ENCODE measurements around the gene CMTM4. TPM values are rescaled to one million over a fixed set of nuclear protein-coding genes. Genes with fewer than 3 reads are reported as not detected.

Gene CMTM4
- total and polyA plus RNA-seq, 2 of the 4 experiments (the other 2 are of a cell fraction): 9.0 to 14.5 TPM

DNA sequence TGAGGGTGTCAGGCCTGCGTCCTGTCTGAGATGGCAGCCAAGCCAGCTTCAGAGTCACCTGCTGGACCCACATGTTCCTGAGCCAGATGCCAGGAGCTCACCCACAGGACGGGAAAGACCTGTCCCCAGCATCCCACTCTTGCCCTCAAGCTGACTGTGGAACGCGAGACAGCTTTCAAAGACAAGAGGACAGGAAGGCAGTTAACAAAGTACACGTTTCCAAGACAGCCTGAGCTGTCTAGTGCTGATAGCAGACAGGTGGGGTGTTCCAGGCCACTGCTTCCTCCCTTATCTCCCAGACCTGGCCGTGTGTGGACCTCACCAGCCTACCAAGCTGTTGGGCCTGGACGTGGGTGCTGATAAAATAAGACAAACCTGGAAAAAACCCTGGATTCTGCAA lies 78.8 kb downstream of the CMTM4 start:
- Histone ChIP-seq H2AK5ac (ENCODE audit: low read depth, low read length) (peak overlapping the region; percentile 92), H4K5ac (ENCODE audit: low read depth, low read length) (peak overlapping the region; percentile 46; the same call in 1 of the 2 replicates), H3K18ac (ENCODE audit: low read depth, low read length) (peak overlapping the region; percentile 43), H4K8ac (ENCODE audit: low read depth in 2 of 2, low read length in 2 of 2) (peak overlapping the region; percentile 27 to 38; a peak in 3 of 4 replicates), H4K20me1 (ENCODE audit: insufficient read depth, low read length) (peaks cover 9% of the 10 kb centered on the region; the same call in 1 of the 2 replicates), H3K9me1 (ENCODE audit: insufficient read depth, low read length) (peaks cover 27% of the 10 kb centered on the region), H3K4me1 (ENCODE audit: control insufficient read depth, insufficient read depth, low read length) (peaks cover 37% of the 10 kb centered on the region), H3K27ac (ENCODE audit: insufficient read depth, low read length) (0 out of 2 replicates have a peak overlapping the region, but pooled peaks have one; percentile 7), H2BK120ac (ENCODE audit: low read depth, low read length) (peak overlapping the region; percentile 81), H3K56ac (ENCODE audit: extremely low read depth, insufficient read depth, low read length) (no peak overlapping the region), H3K79me1 (ENCODE audit: low read depth in 1 of 2, low read length in 2 of 2) (0 out of 4 replicates have a peak, but pooled peaks cover 0 to 6% of the 10 kb centered on the region in 2 experiments), H2AK9ac (replicated peaks; ENCODE audit: low read depth, low read length, poor library complexity) (no peak overlapping the region), H3K4ac (ENCODE audit: low read depth, low read length) (peak overlapping the region; percentile 90), H4K91ac (ENCODE audit: insufficient read depth, low read depth, low read length) (peak overlapping the region; percentile 89), H2BK15ac (ENCODE audit: low read depth, low read length) (peak overlapping the region; percentile 77; the same call in 2 of the 3 replicates), H3K4me2 (ENCODE audit: low read depth, low read length) (no peak overlapping the region), H3K27me3 (ENCODE audit: control insufficient read depth, insufficient read depth, low read length) (no peaks in the 10 kb centered on the region), H2AFZ (replicated peaks; ENCODE audit: low read length, poor library complexity) (no peak overlapping the region), H2BK20ac (ENCODE audit: low read depth, low read length) (peak overlapping the region; percentile 57), H3K36me3 (ENCODE audit: control insufficient read depth, insufficient read depth, low read length) (peaks cover 17% of the 10 kb centered on the region), H3K14ac (replicated peaks; ENCODE audit: low read depth, low read length) (peak overlapping the region; percentile 66), H3K23ac (ENCODE audit: low read depth, low read length) (0 out of 2 replicates have a peak overlapping the region, but pooled peaks have one; percentile 11), H3K9me3 (ENCODE audit: control insufficient read depth, insufficient read depth, low read length) (no peaks in the 10 kb centered on the region), H3K9ac (ENCODE audit: low read depth, low read length) (no peak overlapping the region), H2BK5ac (ENCODE audit: low read depth, low read length, poor library complexity, severe bottlenecking) (peak overlapping the region; percentile 53), H3K4me3 (ENCODE audit: insufficient read depth, low read depth, low read length) (no peak overlapping the region)
- no TSS peak for BruUV-seq (replicated peaks)
- ATAC-seq (ENCODE audit: low read depth) (no peak), DNase-seq (no peak)
- intact Hi-C loops (cut with micrococcal nuclease) (no loop called here), dilution Hi-C loops (cut with HindIII; ENCODE audit: low sequenced_read_pairs, unreplicated experiment) (no loop called here), in situ Hi-C loops (cut with MboI; ENCODE audit: low sequenced_read_pairs) (no loop called here)
- TF ChIP-seq, protein P1, sequence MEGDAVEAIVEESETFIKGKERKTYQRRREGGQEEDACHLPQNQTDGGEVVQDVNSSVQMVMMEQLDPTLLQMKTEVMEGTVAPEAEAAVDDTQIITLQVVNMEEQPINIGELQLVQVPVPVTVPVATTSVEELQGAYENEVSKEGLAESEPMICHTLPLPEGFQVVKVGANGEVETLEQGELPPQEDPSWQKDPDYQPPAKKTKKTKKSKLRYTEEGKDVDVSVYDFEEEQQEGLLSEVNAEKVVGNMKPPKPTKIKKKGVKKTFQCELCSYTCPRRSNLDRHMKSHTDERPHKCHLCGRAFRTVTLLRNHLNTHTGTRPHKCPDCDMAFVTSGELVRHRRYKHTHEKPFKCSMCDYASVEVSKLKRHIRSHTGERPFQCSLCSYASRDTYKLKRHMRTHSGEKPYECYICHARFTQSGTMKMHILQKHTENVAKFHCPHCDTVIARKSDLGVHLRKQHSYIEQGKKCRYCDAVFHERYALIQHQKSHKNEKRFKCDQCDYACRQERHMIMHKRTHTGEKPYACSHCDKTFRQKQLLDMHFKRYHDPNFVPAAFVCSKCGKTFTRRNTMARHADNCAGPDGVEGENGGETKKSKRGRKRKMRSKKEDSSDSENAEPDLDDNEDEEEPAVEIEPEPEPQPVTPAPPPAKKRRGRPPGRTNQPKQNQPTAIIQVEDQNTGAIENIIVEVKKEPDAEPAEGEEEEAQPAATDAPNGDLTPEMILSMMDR (conservative IDR thresholded peaks at IDR 0.05; ENCODE audit: low read depth, low read length): no peak
- TF ChIP-seq SMC3 (IDR thresholded peaks at IDR 0.05; ENCODE audit: low read depth, low read length) (no peak), USF2 (IDR thresholded peaks at IDR 0.05; ENCODE audit: low read depth, low read length) (no peak), MXI1 (IDR thresholded peaks at IDR 0.05; ENCODE audit: borderline replicate concordance, low read depth, low read length) (no peak), MAFK (IDR thresholded peaks at IDR 0.05; ENCODE audit: low read depth, low read length) (no peak), RCOR1 (IDR thresholded peaks at IDR 0.05; ENCODE audit: insufficient replicate concordance, low read length) (no peak), CEBPB (IDR thresholded peaks at IDR 0.05; ENCODE audit: low read depth, low read length) (no peak), MAZ (IDR thresholded peaks at IDR 0.05; ENCODE audit: borderline replicate concordance, low read depth, low read length) (no peak), CHD1 (IDR thresholded peaks at IDR 0.05; ENCODE audit: low read depth, low read length) (no peak), RFX5 (IDR thresholded peaks at IDR 0.05; ENCODE audit: low read depth, low read length) (no peak), NFE2L2 (IDR thresholded peaks at IDR 0.05; ENCODE audit: low read depth, low read length) (no peak), FOS (IDR thresholded peaks at IDR 0.05; ENCODE audit: low read depth, low read length) (no peak)
- TF ChIP-seq, protein P2, sequence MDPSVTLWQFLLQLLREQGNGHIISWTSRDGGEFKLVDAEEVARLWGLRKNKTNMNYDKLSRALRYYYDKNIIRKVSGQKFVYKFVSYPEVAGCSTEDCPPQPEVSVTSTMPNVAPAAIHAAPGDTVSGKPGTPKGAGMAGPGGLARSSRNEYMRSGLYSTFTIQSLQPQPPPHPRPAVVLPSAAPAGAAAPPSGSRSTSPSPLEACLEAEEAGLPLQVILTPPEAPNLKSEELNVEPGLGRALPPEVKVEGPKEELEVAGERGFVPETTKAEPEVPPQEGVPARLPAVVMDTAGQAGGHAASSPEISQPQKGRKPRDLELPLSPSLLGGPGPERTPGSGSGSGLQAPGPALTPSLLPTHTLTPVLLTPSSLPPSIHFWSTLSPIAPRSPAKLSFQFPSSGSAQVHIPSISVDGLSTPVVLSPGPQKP (IDR thresholded peaks at IDR 0.05; ENCODE audit: borderline replicate concordance, low read depth, low read length): no peak
- CTCF ChIA-PET: interaction anchor here (1.0 to 2.3 kb wide), 4 partner anchors 9 to 255 kb away, joined by 3 to 8 read pairs (median 3); no protein-coding TSS in a partner anchor
- POLR2A ChIA-PET (ENCODE audit: unreplicated experiment): no interaction called here
- 75% methylated on average over 3 of the region's 7 CpGs; no CpG with 5 or more reads in 1 of the 2 experiments for WGBS, 2 experiments (ENCODE audit: extremely low coverage in 2 of 2, insufficient read length in 1 of 2)

Data from IMR-90 (cell line).